Hepatocyte (in vitro differentiated cells): ENCODE results near the gene TIMM44. TPM values are rescaled to one million over a fixed set of nuclear protein-coding genes. Genes with fewer than 3 reads are reported as not detected.

Experiments
- DNase-seq: peaks from one replicate; pipeline ENCODE4 v3.0.0-alpha.2; 2016; ENCODE audit warnings: low spot score
- H2AFZ ChIP-seq: fragments of 200-600 bp; sonication (generic); 2 replicates; pipeline ENCODE4 v1.6.0; 2016; ENCODE audit warnings: antibody characterized with exemption, mild to moderate bottlenecking
- H3K27ac ChIP-seq: fragments of 200-600 bp; sonication (generic); 2 replicates; pipeline ENCODE4 v1.5.1; 2016; ENCODE audit warnings: mild to moderate bottlenecking
- H3K27me3 ChIP-seq: fragments of 200-600 bp; sonication (generic); 2 replicates; pipeline ENCODE4 v1.6.1; 2016
- H3K36me3 ChIP-seq: fragments of 200-600 bp; sonication (generic); replicated peaks from 2 replicates; pipeline ENCODE4 v1.5.1; 2016; ENCODE audit warnings: low read depth; ENCODE audit not compliant: insufficient read depth
- H3K4me1 ChIP-seq: fragments of 200-600 bp; sonication (generic); 2 replicates; pipeline ENCODE4 v1.5.1; 2016; ENCODE audit warnings: mild to moderate bottlenecking, moderate library complexity; ENCODE audit not compliant: insufficient read depth
- H3K4me2 ChIP-seq: fragments of 200-600 bp; sonication (generic); 2 replicates; pipeline ENCODE4 v1.6.0; 2016
- H3K4me3 ChIP-seq: fragments of 200-600 bp; sonication (generic); 2 replicates; pipeline ENCODE4 v1.5.1; 2016; ENCODE audit warnings: mild to moderate bottlenecking
- H3K79me2 ChIP-seq: fragments of 200-600 bp; sonication (generic); 2 replicates; pipeline ENCODE4 v1.6.0; 2017; ENCODE audit warnings: mild to moderate bottlenecking
- H3K9me2 ChIP-seq: fragments of 200-600 bp; sonication (generic); replicated peaks from 2 replicates; pipeline ENCODE4 v1.6.0; 2017; ENCODE audit warnings: mild to moderate bottlenecking; ENCODE audit not compliant: insufficient read depth
- H3K9me3 ChIP-seq: fragments of 200-600 bp; sonication (generic); 2 replicates; pipeline ENCODE4 v1.5.1; 2016; ENCODE audit warnings: low read depth, mild to moderate bottlenecking
- H4K20me1 ChIP-seq: fragments of 200-600 bp; sonication (generic); 2 replicates; pipeline ENCODE4 v1.6.0; 2016; ENCODE audit warnings: mild to moderate bottlenecking; ENCODE audit not compliant: insufficient read depth, poor library complexity, severe bottlenecking
- EZH2 ChIP-seq: fragments of 200-600 bp; sonication (generic); IDR thresholded peaks from 2 replicates; pipeline ENCODE4 v1.6.1; 2016; ENCODE audit warnings: antibody characterized with exemption, mild to moderate bottlenecking, borderline replicate concordance
- EZH2phosphoT487 ChIP-seq: fragments of 200-600 bp; sonication (generic); IDR thresholded peaks from one replicate; pipeline ENCODE4 v1.6.1; 2018; ENCODE audit warnings: antibody characterized with exemption, mild to moderate bottlenecking, low read depth, moderate library complexity; ENCODE audit not compliant: unreplicated experiment, severe bottlenecking
- WGBS: methylation state at CpG from one replicate; pipeline ENCODE4 v1.1.6; 2016; ENCODE audit warnings: low lambda C conversion rate; ENCODE audit errors: missing lambda C conversion rate; 5-methylcytosine and 5-hydroxymethylcytosine counted together
- polyA plus RNA-seq: library from polyadenylated mRNA; unstranded; fragments of >200 nt; fragmentation: Nextera tagmentation; extraction: Ambion mirVana; gene quantifications from 2 replicates; pipeline ENCODE4 v1.2.1, GENCODE V29; 2016
- total RNA-seq: library from RNA; depleted of rRNA; stranded (reverse); fragments of >200 nt; gene quantifications from 2 replicates; pipeline ENCODE4 v1.2.3, GENCODE V29; 2014
- TF ChIP-seq, protein P1 (sequence below): fragments of 200-600 bp; sonication (generic); IDR thresholded peaks from 2 replicates; pipeline ENCODE4 v1.5.1; 2016; ENCODE audit warnings: antibody characterized with exemption, mild to moderate bottlenecking; ENCODE audit not compliant: poor library complexity

TIMM44 gene
- total and polyA plus RNA-seq, 2 experiments from 2014 or later, result 40.7 to 52.0 TPM

DNA sequence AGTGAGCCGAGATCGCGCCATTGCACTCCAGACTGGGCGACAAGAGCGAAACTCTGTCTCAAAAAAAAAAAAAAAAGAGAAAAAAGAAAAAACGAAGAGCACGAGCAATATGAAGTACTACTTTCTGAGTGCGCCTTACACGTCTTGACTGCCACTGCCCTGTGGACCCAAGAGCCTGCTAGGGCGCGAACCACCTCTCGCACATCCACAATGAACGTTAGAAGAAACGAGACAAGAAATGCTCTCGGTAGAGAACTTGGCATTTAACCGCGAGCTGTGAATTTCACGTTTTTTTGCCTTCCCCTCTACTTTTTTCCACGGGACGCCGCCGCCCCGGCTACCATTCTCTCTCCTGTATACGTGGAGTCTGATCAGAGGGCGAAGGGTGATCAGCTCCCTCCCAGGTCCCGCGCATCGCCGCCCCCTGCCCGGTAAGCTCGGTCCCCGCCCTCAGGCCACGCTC is 454 bp downstream of the TIMM44 start:
- H3K4me3 ChIP-seq, result peak overlapping the region; percentile 45
- peak overlapping the region; percentile 60 for H2AFZ ChIP-seq
- peaks cover 8% of the 10 kb centered on the region for H3K4me1 ChIP-seq
- H3K79me2 ChIP-seq, result peaks cover 39% of the 10 kb centered on the region
- no peak for DNase-seq
- no peaks in the 10 kb centered on the region for H3K27me3 ChIP-seq
- no peaks in the 10 kb centered on the region for H4K20me1 ChIP-seq
- H3K4me2 ChIP-seq, result peak overlapping the region; percentile 90
- WGBS, result 8% methylated on average over 33 of the region's 33 CpGs
- H3K27ac ChIP-seq, result peak overlapping the region; percentile 93
- H3K9me2 ChIP-seq, result no peaks in the 10 kb centered on the region
- H3K36me3 ChIP-seq, result no peaks in the 10 kb centered on the region
- H3K9me3 ChIP-seq, result no peaks in the 10 kb centered on the region
- TF ChIP-seq EZH2 (no peak), EZH2phosphoT487 (no peak)
- TF ChIP-seq, protein P1, sequence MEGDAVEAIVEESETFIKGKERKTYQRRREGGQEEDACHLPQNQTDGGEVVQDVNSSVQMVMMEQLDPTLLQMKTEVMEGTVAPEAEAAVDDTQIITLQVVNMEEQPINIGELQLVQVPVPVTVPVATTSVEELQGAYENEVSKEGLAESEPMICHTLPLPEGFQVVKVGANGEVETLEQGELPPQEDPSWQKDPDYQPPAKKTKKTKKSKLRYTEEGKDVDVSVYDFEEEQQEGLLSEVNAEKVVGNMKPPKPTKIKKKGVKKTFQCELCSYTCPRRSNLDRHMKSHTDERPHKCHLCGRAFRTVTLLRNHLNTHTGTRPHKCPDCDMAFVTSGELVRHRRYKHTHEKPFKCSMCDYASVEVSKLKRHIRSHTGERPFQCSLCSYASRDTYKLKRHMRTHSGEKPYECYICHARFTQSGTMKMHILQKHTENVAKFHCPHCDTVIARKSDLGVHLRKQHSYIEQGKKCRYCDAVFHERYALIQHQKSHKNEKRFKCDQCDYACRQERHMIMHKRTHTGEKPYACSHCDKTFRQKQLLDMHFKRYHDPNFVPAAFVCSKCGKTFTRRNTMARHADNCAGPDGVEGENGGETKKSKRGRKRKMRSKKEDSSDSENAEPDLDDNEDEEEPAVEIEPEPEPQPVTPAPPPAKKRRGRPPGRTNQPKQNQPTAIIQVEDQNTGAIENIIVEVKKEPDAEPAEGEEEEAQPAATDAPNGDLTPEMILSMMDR, result no peak

DNA sequence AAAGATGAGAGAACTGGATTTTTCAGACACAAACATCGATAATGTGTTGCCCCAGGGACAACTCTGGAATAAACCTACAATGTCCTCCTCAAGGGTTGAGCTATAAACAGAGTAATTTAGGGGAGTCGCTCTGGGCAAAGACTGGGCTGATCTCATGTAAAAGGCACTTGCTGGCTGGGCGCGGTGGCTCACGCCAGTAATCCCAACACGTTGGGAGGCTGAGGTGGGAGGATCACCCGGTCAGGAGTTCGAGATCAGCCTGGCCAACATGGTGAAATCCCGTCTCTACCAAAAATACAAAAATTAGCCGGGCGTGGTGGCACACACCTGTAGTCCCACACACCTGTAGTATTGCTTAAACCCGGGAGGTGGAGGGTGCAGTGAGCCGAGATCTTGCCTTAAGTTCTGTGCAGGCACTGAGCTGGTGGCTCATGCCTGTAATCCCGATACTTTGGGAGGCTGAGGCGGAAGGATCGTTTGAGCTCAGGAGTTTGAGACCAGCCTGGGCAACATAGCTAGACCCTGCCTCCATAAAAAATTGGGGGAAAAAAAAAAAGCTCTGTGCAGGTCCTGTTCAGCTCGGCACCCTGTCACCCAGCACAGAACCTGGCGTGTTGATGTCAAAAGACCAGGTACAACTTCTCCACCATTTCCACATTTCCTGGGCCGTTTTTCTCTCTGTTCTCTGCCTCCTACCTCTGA is 1.4 kb downstream of the TIMM44 start:
- Histone ChIP-seq H3K9me3 (no peaks in the 10 kb centered on the region), H3K36me3 (no peaks in the 10 kb centered on the region), H3K9me2 (no peaks in the 10 kb centered on the region), H4K20me1 (no peaks in the 10 kb centered on the region), H2AFZ (no peak overlapping the region), H3K27me3 (no peaks in the 10 kb centered on the region), H3K4me3 (peak overlapping the region; percentile 45), H3K79me2 (peaks cover 42% of the 10 kb centered on the region), H3K4me1 (peaks cover 8% of the 10 kb centered on the region), H3K4me2 (peak overlapping the region; percentile 90), H3K27ac (no peak overlapping the region)
- WGBS, result 96% methylated on average over 19 of the region's 19 CpGs
- no peak for DNase-seq
- TF ChIP-seq EZH2phosphoT487 (no peak), EZH2 (no peak)
- TF ChIP-seq, protein P1, result no peak

DNA sequence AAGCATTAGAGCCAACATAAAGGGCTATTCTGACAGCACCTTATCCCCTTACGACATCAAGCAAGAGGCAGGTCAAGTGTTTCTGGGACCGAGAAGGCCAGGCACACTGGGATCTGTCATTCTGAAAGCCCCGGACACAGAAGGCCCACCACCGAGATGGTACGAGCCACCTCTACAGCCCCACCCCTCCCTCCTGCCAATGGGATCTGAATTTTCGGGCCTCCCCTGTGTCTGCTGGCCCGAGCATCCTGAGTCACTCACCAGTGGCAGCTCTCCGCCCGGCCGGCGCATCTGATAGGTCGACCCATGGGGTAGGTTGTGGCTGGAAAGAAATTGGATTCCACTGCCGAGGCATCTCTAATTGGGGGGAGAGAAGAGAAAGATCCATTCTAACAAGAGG is 2.6 kb downstream of the TIMM44 start:
- Histone ChIP-seq H3K27ac (no peak overlapping the region), H3K9me2 (no peaks in the 10 kb centered on the region), H3K9me3 (no peaks in the 10 kb centered on the region), H4K20me1 (no peaks in the 10 kb centered on the region), H3K4me3 (no peak overlapping the region), H3K4me2 (no peak overlapping the region), H3K36me3 (no peaks in the 10 kb centered on the region), H3K79me2 (peaks cover 42% of the 10 kb centered on the region), H2AFZ (no peak overlapping the region), H3K4me1 (peaks cover 8% of the 10 kb centered on the region), H3K27me3 (no peaks in the 10 kb centered on the region)
- TF ChIP-seq, protein P1, result no peak
- no peak for TF ChIP-seq EZH2
- TF ChIP-seq EZH2phosphoT487, result no peak
- DNase-seq, result no peak
- 92% methylated on average over 13 of the region's 13 CpGs for WGBS
